ENCODE measurements around the gene CREBRF. TPM values are rescaled to one million over a fixed set of nuclear protein-coding genes. Genes with fewer than 3 reads are reported as not detected.

CREBRF gene
- total and polyA plus RNA-seq, 2 experiments from 2014 or later: 2.0 to 3.5 TPM

DNA sequence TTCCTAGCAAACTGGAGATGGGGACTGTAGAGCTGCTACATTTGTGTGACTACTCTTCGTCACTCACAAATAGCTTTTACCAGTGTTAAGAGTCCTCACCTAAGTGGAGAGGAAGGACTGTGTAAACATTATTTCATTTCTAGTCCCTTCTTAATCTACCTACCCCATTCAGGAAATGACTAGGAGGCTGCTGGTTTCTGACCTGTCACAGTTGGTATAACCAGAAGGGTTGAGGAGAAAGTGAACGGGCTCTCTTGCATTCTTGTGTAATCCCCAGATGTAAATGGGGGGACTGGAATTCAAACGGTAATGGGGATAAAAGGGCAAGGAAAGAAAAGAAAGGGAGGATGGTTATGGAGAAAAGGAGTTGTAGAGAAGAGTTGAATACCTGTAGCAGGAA is 52.8 kb downstream of the CREBRF start:
- no peak for TF ChIP-seq ZNF331 (CRISPR knock-in tag; IDR thresholded peaks at IDR 0.05; ENCODE audit: low read depth)
- no peak for TF ChIP-seq ZNF462 (CRISPR knock-in tag; IDR thresholded peaks at IDR 0.05)
- TF ChIP-seq NANOG (IDR thresholded peaks at IDR 0.05; ENCODE audit: borderline replicate concordance): no peak
- TF ChIP-seq EZH2phosphoT487 (IDR thresholded peaks at IDR 0.05; ENCODE audit: unreplicated experiment): no peak
- TF ChIP-seq, protein P1, sequence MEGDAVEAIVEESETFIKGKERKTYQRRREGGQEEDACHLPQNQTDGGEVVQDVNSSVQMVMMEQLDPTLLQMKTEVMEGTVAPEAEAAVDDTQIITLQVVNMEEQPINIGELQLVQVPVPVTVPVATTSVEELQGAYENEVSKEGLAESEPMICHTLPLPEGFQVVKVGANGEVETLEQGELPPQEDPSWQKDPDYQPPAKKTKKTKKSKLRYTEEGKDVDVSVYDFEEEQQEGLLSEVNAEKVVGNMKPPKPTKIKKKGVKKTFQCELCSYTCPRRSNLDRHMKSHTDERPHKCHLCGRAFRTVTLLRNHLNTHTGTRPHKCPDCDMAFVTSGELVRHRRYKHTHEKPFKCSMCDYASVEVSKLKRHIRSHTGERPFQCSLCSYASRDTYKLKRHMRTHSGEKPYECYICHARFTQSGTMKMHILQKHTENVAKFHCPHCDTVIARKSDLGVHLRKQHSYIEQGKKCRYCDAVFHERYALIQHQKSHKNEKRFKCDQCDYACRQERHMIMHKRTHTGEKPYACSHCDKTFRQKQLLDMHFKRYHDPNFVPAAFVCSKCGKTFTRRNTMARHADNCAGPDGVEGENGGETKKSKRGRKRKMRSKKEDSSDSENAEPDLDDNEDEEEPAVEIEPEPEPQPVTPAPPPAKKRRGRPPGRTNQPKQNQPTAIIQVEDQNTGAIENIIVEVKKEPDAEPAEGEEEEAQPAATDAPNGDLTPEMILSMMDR (conservative IDR thresholded peaks at IDR 0.05; ENCODE audit: low read depth in 2 of 2): no peak
- no peak for TF ChIP-seq JUNB (IDR thresholded peaks at IDR 0.05; ENCODE audit: unreplicated experiment)
- no peak for TF ChIP-seq POLR2AphosphoS5 (IDR thresholded peaks at IDR 0.05; ENCODE audit: low read depth)
- TF ChIP-seq, protein P2, sequence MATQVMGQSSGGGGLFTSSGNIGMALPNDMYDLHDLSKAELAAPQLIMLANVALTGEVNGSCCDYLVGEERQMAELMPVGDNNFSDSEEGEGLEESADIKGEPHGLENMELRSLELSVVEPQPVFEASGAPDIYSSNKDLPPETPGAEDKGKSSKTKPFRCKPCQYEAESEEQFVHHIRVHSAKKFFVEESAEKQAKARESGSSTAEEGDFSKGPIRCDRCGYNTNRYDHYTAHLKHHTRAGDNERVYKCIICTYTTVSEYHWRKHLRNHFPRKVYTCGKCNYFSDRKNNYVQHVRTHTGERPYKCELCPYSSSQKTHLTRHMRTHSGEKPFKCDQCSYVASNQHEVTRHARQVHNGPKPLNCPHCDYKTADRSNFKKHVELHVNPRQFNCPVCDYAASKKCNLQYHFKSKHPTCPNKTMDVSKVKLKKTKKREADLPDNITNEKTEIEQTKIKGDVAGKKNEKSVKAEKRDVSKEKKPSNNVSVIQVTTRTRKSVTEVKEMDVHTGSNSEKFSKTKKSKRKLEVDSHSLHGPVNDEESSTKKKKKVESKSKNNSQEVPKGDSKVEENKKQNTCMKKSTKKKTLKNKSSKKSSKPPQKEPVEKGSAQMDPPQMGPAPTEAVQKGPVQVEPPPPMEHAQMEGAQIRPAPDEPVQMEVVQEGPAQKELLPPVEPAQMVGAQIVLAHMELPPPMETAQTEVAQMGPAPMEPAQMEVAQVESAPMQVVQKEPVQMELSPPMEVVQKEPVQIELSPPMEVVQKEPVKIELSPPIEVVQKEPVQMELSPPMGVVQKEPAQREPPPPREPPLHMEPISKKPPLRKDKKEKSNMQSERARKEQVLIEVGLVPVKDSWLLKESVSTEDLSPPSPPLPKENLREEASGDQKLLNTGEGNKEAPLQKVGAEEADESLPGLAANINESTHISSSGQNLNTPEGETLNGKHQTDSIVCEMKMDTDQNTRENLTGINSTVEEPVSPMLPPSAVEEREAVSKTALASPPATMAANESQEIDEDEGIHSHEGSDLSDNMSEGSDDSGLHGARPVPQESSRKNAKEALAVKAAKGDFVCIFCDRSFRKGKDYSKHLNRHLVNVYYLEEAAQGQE (IDR thresholded peaks at IDR 0.05; ENCODE audit: unreplicated experiment): no peak
- no peak for TF ChIP-seq STAT1 (IDR thresholded peaks at IDR 0.05; ENCODE audit: unreplicated experiment)
- no peak for TF ChIP-seq EZH2 (IDR thresholded peaks at IDR 0.05; ENCODE audit: low read depth, unreplicated experiment)
- TF ChIP-seq, protein P3, sequence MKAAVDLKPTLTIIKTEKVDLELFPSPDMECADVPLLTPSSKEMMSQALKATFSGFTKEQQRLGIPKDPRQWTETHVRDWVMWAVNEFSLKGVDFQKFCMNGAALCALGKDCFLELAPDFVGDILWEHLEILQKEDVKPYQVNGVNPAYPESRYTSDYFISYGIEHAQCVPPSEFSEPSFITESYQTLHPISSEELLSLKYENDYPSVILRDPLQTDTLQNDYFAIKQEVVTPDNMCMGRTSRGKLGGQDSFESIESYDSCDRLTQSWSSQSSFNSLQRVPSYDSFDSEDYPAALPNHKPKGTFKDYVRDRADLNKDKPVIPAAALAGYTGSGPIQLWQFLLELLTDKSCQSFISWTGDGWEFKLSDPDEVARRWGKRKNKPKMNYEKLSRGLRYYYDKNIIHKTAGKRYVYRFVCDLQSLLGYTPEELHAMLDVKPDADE (IDR thresholded peaks at IDR 0.05): no peak
- no peak for TF ChIP-seq CREB1 (CRISPR knock-in tag; IDR thresholded peaks at IDR 0.05; ENCODE audit: low read depth)
- no peak for TF ChIP-seq ZNF114 (CRISPR knock-in tag; IDR thresholded peaks at IDR 0.05)
- Mint-ChIP-seq H3K27me3 (ENCODE audit: insufficient read depth, low read depth, poor library complexity) (no peaks in the 10 kb centered on the region), H3K36me3 (ENCODE audit: low read depth) (no peaks in the 10 kb centered on the region), H3K4me3 (no peak overlapping the region), H3K9me3 (no peaks in the 10 kb centered on the region; the same call in 2 of the 3 replicates), H3K4me1 (peaks cover 4% of the 10 kb centered on the region), H3K27ac (peak overlapping the region; percentile 4; the same call in 1 of the 2 replicates)
- Histone ChIP-seq H3K36me3 (ENCODE audit: insufficient read depth) (no peaks in the 10 kb centered on the region), H3K4me3 (no peak overlapping the region), H3K4me1 (ENCODE audit: insufficient read depth) (0 out of 2 replicates have a peak, but pooled peaks cover 6% of the 10 kb centered on the region), H3F3A (replicated peaks; ENCODE audit: low read depth) (no peaks in the 10 kb centered on the region), H4K20me1 (replicated peaks; ENCODE audit: insufficient read depth) (no peaks in the 10 kb centered on the region), H3K27ac (ENCODE audit: low read depth) (no peak overlapping the region), H3K9me2 (ENCODE audit: insufficient read depth) (no peaks in the 10 kb centered on the region), H3K27me3 (ENCODE audit: insufficient read depth) (no peaks in the 10 kb centered on the region), H3K4me2 (peak overlapping the region; percentile 3; the same call in 1 of the 2 replicates), H3K79me2 (replicated peaks; ENCODE audit: insufficient read depth) (no peaks in the 10 kb centered on the region), H2AFZ (no peak overlapping the region)
- DNase-seq (ENCODE audit: low spot score): peak; percentile 41
- peak; percentile 66 for ATAC-seq
